ENCODE results near the gene SMAD2. TPM values are rescaled to one million over a fixed set of nuclear protein-coding genes. Genes with fewer than 3 reads are reported as not detected.

SMAD2 gene
- total RNA-seq (2022; extraction: Qiagen RNA extraction) = 48.5 to 72.1 TPM (median 58.2 TPM) in 5 replicates

DNA sequence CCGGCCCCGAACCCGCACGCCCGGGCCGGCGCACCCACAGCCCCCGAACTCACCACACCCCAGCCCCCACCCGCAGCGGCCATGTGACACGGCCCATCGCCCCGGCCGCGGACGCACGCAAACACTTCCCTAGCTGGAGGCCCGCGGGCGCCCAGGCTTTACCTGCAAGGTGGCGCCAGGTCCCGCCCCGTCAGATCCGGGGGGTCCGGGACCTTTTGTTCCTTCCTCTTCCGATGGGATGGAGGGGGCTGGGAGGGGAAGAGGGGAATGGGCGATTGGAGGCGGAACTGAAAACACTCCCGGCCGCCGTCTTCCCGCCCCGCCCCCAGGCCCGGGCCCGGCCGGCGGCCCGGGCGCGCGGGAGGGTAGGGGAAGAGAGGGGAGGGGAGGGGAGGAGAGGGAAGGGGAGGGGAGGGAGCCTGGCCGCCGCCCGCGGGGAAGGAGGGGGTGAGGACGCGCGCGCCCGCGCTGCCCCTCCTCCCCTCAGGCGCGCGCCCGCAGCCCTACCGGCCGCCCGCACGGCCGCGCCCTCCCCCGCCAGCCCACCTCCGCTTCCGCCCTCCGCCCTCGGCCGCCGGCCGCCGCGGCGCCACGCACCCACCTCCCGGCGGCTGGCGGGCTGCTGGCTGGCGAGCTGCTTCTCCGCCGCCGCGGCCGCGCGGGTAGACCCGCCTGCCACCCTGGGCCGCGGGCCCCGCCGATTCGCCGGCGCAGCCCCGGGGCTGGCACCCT lies at the start of gene SMAD2:
Gene SMAD2, minus strand, starts transcription at position 461 of the 732 bp plus-strand sequence. CDS start 33,903 bp downstream, outside the sequence.

